GM21717 (cell line): ENCODE data around the gene DOCK3.
"Not testable (repeated sequence)": the region's sequence is repeated elsewhere in the genome, so short reads cannot be mapped to it uniquely, and the experiment has no call there.

Source experiments
- ATAC-seq: cut with Tn5 transposase; IDR thresholded peaks from one replicate; pipeline ENCODE4 v1.9.1; 2021; ENCODE audit warnings: mild to moderate bottlenecking, moderate library complexity; ENCODE audit not compliant: unreplicated experiment

The DOCK3 gene

DNA sequence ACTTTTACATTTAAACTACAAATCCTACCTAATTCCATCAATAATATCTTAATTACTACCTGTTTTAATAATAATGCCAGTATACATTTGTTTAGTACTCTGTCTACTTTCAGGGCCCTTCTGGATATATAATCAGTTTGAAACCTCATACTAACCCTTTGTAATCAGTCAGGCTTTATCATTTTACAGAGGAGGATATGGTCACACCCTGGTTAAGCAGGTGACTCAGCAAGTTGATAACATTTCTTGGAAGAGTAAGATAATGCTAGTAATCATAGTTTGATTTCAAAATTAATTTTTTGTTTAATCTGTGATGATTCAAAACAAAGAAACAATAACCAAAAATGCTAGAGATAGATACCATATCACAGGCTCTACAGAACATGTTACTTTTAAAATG is 502.2 kb downstream of the DOCK3 start:
- no peak for ATAC-seq

DNA sequence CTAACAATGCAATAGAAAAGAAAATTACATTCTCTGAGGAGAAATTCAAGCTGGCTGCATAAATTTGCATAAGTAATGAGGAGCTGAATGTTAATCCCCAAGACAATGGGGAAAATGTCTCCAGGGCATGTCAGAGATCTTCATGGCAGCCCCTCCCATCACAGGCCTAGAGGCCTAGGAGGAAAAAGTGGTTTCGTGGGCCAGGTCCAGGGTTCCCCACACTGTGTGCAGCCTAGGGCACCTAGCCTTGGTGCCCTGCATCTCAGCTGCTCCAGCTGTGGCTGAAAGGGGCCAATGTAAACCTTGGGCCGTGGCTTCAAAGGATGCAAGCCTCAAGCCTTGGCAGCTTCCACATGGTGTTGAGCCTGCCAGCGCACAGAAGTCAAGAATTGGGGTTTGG is 511.7 kb downstream of the DOCK3 start:
- ATAC-seq: not testable (repeated sequence)

DNA sequence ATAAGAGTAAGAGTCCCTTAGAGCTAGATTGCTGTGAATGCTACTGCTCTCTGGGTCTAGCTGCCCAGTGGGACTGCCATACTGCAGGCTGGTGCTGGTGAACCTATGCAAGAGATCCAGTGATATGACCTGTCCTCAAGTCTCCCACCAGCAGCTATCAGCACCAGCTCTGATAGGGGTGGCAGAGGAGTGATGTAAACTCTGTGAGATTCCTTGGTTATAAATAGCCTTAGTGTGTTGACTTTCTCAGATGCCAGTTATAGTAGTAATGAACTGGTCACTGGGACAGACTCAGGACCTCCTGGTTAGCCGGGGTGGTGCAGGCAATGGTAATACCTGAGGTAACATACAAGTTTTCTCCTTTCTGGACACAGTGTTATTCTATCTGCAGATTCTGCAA is 515.5 kb downstream of the DOCK3 start:
- ATAC-seq: no peak

DNA sequence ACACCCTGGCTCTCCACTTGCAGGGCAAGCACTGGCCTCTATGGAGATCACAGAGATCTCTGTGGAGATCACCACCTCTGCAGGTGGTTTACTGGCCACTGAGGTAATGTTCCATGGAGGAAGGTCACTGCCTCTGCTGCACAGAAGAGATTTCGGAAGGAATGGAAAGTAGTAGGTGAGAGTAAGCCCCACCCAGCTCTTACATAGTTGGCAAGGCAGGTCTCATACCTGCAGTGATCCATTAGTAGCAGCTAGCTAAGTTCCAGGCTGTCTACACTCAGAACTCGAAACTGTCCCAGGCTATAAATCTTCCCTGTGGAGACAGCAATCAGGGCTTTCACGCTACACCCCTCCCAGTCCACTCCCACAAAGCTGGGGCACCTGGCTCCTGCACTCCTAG is 516.1 kb downstream of the DOCK3 start:
- ATAC-seq: no peak

DNA sequence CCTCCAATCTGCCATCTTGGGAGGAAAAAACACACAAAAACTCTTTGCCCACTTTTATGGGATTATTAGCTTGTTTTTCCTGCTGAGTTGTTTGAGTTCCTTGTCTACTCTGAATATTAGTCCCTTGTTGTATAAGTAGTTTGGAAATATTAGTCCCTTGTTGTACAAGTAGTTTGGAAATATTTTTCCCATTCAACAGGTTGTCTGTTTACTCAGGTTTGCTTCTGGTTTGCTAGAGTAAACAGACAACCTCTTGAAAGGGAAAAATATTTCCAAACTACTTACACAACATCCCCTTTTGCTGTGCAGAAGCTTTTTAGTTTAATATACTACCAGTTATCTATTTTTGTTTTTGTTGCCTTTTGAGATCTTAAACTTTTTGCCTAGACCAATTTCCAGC is 517.0 kb downstream of the DOCK3 start:
- ATAC-seq: no peak

DNA sequence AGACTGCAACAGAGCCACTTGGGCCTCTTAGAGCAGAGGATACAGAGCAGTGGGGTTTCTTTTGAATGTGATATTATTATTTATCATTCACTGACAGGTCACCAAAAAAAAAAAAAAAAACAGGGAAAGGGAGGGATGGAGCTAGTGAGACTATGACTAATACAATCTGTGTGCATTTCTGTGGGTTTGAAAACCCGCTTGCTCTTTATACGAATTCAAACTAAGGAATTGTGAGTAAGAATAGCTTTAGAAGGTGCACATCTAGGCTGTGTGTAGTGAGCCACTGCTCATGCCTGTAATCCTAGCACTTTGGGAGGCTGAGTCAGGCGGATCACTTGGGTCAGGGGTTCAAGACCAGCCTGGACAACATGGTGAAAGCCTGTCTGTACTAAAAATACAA is 523.8 kb downstream of the DOCK3 start:
- ATAC-seq: no peak

DNA sequence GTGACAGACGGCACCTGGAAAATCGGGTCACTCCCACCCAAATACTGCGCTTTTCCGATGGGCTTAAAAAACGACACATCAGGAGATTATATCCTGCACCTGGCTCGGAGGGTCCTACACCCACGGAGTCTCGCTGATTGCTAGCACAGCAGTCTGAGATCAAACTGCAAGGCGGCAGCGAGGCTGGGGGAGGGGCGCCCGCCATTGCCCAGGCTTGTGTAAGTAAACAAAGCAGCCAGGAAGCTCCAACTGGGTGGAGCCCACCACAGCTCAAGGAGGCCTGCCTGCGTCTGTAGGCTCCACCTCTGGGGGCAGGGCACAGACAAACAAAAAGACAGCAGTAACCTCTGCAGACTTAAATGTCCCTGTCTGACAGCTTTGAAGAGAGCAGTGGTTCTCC is 524.6 kb downstream of the DOCK3 start:
- ATAC-seq: not testable (repeated sequence)

DNA sequence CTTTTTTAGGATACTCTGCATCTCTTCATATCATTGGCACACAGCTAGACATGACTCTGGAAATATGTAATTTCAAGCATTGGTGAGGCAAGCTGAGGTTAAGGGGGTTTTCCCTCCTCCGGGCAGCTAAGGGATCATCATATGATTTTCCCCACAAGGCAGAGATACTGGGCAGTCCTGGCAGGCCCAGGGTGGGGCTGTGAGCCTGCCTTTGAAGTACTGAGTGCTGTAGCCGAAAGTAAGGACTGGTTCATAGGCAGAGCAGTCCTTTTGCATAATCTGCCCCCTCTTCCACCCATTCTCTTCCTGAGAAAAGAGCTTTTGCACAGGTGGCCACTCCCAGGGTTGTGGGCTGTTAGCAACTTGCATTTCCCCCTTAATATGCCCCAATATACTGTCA is 541.6 kb downstream of the DOCK3 start:
- no peak for ATAC-seq

DNA sequence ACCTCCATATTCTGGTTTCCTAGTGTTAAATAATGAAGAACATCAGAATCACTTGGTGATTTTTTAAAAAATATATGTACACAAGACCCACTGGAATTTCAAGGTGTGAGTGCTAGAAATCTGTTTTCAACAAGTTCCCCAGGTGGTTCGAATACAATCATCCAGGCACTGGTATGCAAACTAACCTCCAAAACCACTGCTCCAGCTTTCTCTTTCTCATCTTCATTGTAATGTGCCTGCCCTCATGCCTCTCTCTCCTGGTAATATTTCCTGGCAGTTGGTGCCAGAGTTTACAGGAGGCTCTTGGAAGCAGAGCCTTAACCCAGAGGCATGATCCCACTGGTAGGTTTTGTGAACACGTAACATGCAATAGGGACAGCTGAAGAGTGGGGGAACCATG is 547.2 kb downstream of the DOCK3 start:
- ATAC-seq: no peak

DNA sequence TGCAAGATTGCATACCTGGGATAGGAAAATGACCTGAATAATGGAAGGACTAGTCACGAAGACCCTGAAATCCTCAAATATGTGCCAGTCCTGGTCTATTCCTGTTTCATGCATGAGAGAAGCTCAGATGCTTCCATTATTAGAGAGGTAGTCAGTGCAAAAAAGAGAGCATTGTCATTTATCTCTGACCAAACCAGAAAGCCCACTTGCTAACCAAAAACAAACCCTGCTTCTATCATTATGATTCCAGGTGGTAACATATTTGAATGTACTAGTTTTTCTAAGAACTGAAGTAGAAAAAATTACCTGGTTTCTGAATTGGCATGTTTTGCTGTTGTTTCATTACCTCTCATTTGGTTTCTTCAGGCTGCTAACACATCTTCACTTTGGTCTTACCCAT is 549.6 kb downstream of the DOCK3 start:
- no peak for ATAC-seq

DNA sequence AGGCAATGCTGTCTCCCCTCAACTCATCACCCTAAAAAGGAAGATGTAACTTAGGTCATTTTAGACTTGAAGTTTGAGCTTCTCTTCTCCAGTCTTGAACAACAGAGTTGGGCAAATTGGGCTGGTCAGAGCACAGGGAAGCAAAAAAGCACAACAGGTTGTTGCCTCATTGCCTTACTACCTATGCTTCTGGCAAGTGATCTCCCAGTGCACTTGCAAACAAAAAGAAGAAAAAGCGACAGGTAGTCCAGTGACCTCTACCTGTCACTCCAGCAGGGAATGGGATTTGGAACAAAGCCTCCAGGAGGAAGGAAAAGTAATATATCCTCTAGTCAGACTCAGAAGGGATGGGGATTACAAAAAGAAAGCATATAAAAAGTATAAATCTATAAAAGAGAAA is 550.1 kb downstream of the DOCK3 start:
- no peak for ATAC-seq

DNA sequence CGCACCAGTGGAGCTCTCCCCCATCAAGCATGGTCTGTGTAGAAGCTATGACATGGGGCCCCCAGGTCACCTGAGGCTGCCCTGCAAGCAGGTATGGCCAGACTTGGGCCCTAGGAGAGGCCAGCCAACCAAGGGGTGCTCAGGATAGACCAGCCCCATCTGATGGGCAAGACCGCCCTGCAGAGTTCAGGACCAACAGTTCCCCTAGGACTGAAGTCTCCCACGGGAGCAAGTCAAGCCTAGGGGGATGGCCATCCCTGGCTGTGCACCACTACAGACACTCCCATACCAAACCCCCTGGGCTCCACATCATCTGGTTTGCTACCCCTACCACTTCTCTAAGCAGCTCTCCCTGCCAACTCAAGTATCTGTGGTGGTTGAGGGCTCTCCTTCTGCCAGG is 568.2 kb downstream of the DOCK3 start:
- no peak for ATAC-seq

DNA sequence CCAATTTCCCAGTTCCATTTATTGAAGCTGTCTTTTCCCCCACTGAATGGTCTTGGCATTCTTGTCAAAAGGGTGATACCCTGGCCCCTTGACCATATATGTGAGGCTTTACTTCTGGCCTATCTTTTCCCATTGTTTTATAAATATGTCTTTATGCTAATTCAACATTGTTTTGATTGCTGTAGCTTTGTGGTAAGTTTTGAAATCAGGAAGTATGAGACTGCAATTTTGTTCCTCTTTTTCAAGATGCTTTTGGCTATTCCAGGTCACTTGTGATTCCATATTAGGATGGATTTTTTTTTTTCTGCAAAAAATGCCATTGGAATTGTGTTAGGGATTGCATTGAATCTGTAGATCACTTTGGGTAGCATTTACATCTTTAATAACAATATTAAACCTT is 569.2 kb downstream of the DOCK3 start:
- ATAC-seq: no peak

DNA sequence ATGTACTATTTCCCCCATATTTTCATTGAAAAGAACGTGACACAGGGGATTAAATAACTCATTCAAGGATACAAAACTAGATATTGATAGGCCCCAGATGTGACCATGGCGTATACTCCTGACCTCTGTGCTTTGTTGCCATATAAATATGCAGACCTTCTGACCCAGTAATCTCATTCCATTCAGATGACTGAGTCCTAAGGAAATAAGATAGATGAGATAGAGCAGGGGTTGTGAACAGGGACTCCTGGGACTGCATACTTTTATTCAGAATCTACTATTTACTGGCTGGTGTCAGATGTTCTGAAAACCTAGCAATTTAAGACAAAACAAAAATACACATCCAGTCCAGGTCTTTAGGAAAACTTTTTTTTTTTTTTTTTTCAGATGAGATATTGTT is 571.1 kb downstream of the DOCK3 start:
- ATAC-seq: no peak

DNA sequence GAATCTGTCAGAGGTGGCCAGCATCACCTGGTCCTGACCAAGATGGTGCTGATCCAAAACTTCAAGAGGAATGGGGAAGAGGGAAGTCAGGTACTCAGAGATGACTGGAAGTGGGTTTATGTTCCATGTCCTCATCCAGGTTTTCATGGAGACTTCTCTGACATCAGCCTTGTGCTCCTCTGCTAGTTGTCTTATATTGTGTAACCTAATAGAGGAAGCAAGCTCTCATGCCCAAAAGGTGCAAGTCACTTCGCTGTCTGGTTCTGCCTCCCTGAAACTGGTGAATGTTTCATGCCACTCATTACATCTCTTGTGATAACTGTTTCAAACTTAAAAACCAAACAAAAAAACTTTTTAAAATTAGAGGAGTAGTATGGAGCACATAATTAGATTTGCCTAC is 583.1 kb downstream of the DOCK3 start:
- ATAC-seq: no peak

DNA sequence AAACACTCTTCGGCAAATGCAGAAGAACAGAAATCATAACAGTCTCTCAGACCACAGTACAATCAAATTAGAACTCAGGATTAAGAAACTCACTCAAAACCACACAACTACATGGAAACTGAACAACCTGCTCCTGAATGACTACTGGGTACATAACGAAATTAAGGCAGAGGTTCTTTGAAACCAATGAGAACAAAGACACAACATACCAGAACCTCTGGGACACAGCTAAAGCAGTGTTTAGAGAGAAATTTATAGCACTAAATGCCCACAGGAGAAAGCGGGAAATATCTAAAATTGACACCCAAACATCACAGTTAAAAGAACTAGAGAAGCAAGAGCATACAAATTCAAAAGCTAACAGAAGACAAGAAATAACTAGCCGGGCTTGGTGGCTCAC is 589.4 kb downstream of the DOCK3 start:
- ATAC-seq: not testable (repeated sequence)

DNA sequence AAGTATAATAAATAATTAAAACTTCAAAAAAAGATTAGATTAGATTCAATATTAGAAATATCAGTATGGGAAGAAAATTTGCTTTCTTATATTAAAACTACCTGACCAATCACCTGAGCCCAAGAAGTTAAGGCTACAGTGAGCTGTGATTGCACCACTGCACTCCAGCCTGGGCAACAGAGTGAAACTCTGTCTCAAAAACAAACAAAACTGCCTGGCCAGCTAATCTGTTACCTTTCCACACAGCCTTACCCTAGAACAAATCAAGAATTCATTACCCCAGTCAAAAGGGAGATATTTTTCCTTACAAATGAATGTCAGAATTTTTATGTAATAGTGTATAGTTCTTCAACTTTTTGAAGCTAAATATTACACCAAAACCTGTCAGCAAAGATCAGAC is 593.4 kb downstream of the DOCK3 start:
- ATAC-seq: no peak

DNA sequence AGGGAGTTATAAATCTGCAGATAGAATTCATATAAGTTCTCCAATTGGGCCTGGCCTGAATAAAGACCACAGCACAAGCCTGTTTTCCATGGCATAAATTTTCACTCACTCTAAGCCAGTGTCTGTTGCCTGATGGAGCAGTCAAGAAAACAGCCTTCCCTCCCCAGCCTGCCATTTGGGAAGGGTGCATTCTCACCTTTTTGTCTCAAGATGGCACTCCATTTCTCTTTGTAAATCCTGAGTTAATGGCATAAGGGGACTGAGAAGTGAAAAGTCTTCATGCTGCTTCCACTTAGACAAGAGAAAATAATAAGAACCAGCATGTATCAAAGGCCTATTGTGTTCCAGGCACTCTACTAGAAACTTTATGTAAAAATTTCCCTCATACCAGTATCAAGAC is 594.7 kb downstream of the DOCK3 start:
- no peak for ATAC-seq

DNA sequence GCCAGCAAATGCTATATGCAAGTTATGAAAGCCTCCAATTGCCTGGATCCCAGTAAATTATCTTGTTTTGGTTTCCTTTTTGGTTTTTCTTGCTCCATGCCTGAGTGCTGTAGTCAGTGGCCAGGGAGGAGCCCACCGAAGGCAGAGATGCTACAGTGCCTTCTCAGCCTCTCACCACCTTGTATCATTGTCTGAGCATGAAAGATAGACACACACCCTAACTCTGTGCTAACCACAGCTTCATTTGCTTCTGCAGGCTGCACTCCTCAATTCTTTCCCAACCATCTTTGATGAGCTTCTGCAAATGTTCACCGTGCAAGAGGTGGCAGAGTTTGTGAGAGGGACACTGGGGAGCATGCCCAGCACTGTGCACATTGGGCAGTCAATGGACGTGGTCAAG is 595.8 kb downstream of the DOCK3 start:
- no peak for ATAC-seq

DNA sequence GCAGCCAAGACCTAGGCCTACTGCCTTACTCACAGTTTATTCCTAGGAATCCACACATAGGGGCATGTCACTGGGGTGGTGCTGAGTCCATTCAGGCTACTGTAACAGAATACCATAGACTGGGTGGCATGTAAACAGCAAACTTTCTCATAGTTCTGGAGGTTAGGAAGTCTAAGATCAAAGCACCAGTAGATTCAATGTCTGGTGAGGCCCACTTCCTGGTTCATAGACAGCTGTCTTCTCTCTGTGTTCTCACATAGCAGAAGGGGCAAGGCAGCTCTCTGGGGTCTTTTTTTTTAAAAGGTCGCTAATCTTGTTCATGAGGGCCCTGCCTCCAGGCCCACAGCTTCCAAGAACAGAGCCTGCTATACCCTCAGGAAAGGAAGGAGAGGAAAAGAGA is 596.4 kb downstream of the DOCK3 start:
- no peak for ATAC-seq

DNA sequence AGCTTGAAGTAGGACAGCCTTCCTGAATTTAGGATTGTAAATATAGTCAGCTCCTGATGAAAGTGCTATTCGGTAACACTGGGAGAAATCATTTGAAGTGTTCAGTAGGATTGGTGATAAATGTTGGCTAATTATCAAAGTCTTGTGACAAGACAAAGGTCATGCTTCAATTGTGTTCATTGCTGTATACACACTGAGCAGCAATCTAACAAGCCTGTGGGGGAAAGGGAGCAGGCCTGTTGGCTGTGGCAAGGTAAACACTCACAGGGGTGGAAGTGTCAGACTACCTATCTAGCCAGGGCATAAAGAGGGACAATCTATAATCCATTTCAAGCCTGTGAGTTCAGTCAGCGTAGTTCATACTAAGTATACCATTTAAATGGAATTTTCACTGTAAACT is 599.3 kb downstream of the DOCK3 start:
- no peak for ATAC-seq

DNA sequence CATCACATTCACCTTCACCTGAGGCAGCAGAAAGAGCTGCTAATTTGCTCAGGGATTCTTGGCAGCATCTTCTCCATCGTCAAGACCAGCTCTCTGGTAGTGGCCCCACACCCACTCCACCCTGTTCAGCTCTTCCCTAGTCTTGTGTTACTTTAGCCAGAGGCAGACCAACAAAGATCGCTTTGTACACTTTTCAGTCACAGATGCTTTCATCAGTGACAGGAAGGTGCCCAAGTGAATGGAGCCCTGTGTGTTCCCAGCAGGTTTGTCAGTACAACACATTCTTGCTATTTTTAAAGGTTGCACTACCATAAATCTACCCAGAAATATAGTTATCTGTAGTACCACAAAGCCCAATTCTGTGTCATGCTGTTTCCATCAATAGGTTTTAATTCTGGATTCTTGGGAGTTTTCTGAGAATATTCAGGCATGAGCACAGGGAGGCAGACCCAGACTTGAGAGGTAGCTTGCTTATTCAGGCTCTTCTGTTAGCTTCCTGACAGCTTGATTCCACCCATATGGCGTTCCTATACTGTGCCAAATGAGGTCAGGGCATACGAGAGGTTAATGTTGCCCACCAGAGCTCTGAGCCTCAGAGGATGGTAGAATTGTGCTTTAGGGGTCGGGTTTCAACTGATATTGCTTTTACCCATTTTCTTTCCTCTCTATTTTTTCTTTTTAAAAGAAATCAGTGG is 600.5 kb downstream of the DOCK3 start:
- no peak for ATAC-seq

DNA sequence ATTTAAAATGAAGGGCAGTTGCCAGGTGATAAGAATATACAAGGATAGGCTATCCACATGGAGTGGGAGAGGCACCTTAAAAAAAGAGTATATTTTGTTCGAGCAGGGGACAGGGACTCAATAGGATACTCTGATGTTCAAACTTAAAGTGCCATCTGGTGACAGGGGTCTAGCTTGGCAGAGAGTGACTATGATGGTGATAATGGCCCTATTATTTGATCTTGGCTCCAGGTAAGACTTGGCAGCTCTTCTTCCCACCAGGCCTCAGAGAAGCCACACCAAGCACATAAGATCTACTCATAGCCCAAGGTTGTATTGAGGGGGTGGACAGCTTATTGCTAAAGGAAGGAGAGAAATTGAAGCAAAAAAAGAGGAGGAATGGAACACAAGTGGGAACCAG is 601.3 kb downstream of the DOCK3 start:
- no peak for ATAC-seq

DNA sequence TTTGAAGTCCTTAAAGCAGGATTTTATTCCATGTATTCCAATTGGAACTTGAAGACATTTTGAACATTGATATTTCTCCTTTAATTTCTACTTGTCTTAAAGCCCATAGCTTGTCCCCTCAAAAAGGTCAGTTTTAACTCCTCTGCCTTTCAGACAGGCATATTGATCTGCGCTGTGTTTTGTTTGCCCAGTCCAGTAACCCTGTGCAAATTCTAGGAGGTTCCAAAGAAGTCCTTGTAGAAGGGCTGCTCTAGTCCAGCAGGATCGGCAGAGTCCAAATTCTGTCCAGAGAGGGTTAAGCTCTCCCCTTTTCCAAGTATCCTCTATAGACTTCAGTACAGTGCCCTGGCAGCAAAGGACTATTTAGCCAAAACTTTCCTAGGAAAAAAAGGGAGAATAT is 604.7 kb downstream of the DOCK3 start:
- ATAC-seq: no peak
